ENCODE data around the gene EPHA5.
A peak's percentile ranks its signal among the peaks of the same experiment; 100 is the strongest.

The EPHA5 gene

GRCh38 chr4:65670331-65671031, at the start of gene EPHA5:
EPHA5 (minus strand) TSS chr4:65670489; CDS start chr4:65669742, 747 bp downstream.
- peak; percentile 10 for DNase-seq

- no peak for DNase-seq
These were observed 49.3 kb upstream of the EPHA5 start for GRCh38 chr4:65719635-65720034.

GRCh38 chr4:65698631-65699030, 28.3 kb upstream of the EPHA5 start:
- no peak for DNase-seq

- no peak for DNase-seq
These were observed 26.1 kb upstream of the EPHA5 start for GRCh38 chr4:65696436-65696835.

- DNase-seq: no peak
These were observed 1.1 kb upstream of the EPHA5 start for GRCh38 chr4:65671372-65671771.

GRCh38 chr4:65670020-65670330, 314 bp downstream of the EPHA5 start:
- DNase-seq: no peak

- DNase-seq: no peak
These were observed 924 bp downstream of the EPHA5 start for GRCh38 chr4:65669111-65670019.

GRCh38 chr4:65668201-65669089, 1.8 kb downstream of the EPHA5 start:
- DNase-seq: no peak

- DNase-seq: no peak
These were observed 2.7 kb downstream of the EPHA5 start for GRCh38 chr4:65667506-65668041.

GRCh38 chr4:65665771-65666523, 4.3 kb downstream of the EPHA5 start:
- DNase-seq: no peak

GRCh38 chr4:65661471-65661870, 8.8 kb downstream of the EPHA5 start:
- no peak for DNase-seq

- no peak for DNase-seq
These were observed 12.2 kb downstream of the EPHA5 start for GRCh38 chr4:65658117-65658516.

GRCh38 chr4:65656008-65656407, 14.3 kb downstream of the EPHA5 start:
- no peak for DNase-seq

GRCh38 chr4:65654976-65655375, 15.3 kb downstream of the EPHA5 start:
- no peak for DNase-seq

GRCh38 chr4:65653740-65654361, 16.4 kb downstream of the EPHA5 start:
- DNase-seq: no peak

- no peak for DNase-seq
These were observed 18.5 kb downstream of the EPHA5 start for GRCh38 chr4:65651751-65652150.

- no peak for DNase-seq
These were observed 19.3 kb downstream of the EPHA5 start for GRCh38 chr4:65651031-65651430.

GRCh38 chr4:65646136-65646535, 24.2 kb downstream of the EPHA5 start:
- no peak for DNase-seq

GRCh38 chr4:65645185-65645584, 25.1 kb downstream of the EPHA5 start:
- DNase-seq: no peak

GRCh38 chr4:65635051-65635821, 35.1 kb downstream of the EPHA5 start:
- no peak for DNase-seq

GRCh38 chr4:65624651-65625050, 45.6 kb downstream of the EPHA5 start:
- DNase-seq: no peak

Data from activated CD4-positive, alpha-beta T cell treated with anti-CD3 and anti-CD28 coated beads, Interleukin-2, Interleukin-6, amounts not matched to agents 100 ng/mL and 50 ng/mL, durations not matched to agents 16 hours and 8 hours (primary cell).